WTC11 (cell line): ENCODE results near the gene FAM78B.

ENCODE experiments used
- CTCF ChIP-seq: fragments of 200-600 bp; IDR thresholded peaks from 2 replicates; pipeline ENCODE4 v1.8.0; 2022; ENCODE audit warnings: antibody characterized with exemption
- JUN ChIP-seq: sonication (generic); formaldehyde crosslinking; IDR thresholded peaks from 2 replicates; pipeline ENCODE4 v1.8.0; 2023; ENCODE audit warnings: mild to moderate bottlenecking, missing genetic modification reagents
- MLX ChIP-seq: sonication (generic); formaldehyde crosslinking; IDR thresholded peaks from 2 replicates; pipeline ENCODE4 v1.8.1; 2023; ENCODE audit warnings: mild to moderate bottlenecking, missing genetic modification reagents, moderate library complexity

- TF ChIP-seq JUN (no peak), CTCF (no peak), MLX (no peak)
Observed at GRCh38 chr1:166175032-166175431, 8.2 kb upstream of the FAM78B start.
